Measurements from ENCODE around the gene ZFP14.

ZFP14 gene

GRCh38 chr19:36378625-36379509, at the start of gene ZFP14:
Gene ZFP14 (minus strand): TSS chr19:36379201. CDS start chr19:36367892, 11,309 bp downstream.
- DNase-seq, result peak; percentile 89 to 94

GRCh38 chr19:36423925-36424324, 44.9 kb upstream of the ZFP14 start:
- no peak for DNase-seq

GRCh38 chr19:36421749-36422481, 42.9 kb upstream of the ZFP14 start:
- DNase-seq, result no peak

GRCh38 chr19:36420961-36421748, 42.2 kb upstream of the ZFP14 start:
- DNase-seq, result no peak

- no peak for DNase-seq
These were observed 39.4 kb upstream of the ZFP14 start, which contains the start of gene ZFP82 for GRCh38 chr19:36418287-36419001. Gene ZFP82 (minus strand): TSS chr19:36418644. CDS start chr19:36409789, 8,855 bp downstream.

GRCh38 chr19:36417752-36418286, 38.8 kb upstream of the ZFP14 start:
- DNase-seq, result no peak

GRCh38 chr19:36409841-36410240, 30.8 kb upstream of the ZFP14 start:
- DNase-seq, result no peak

- no peak for DNase-seq
These were observed 29.1 kb upstream of the ZFP14 start for GRCh38 chr19:36408101-36408500.

GRCh38 chr19:36404498-36404897, 25.5 kb upstream of the ZFP14 start:
- no peak for DNase-seq

GRCh38 chr19:36401475-36401874, 22.5 kb upstream of the ZFP14 start:
- DNase-seq, result no peak

GRCh38 chr19:36398571-36398970, 19.6 kb upstream of the ZFP14 start:
- no peak for DNase-seq

- DNase-seq, result no peak
These were observed 14.1 kb upstream of the ZFP14 start for GRCh38 chr19:36392916-36393673.

- no peak for DNase-seq
These were observed 464 bp upstream of the ZFP14 start for GRCh38 chr19:36379510-36379819.

GRCh38 chr19:36377541-36378178, 1.3 kb downstream of the ZFP14 start:
- no peak for DNase-seq

GRCh38 chr19:36373638-36374156, 5.3 kb downstream of the ZFP14 start:
- no peak for DNase-seq

GRCh38 chr19:36371886-36372285, 7.1 kb downstream of the ZFP14 start:
- no peak for DNase-seq

GRCh38 chr19:36363845-36364244, 15.2 kb downstream of the ZFP14 start:
- no peak for DNase-seq

GRCh38 chr19:36340786-36341372, 38.1 kb downstream of the ZFP14 start:
- DNase-seq, result no peak

- DNase-seq, result no peak
These were observed 47.4 kb downstream of the ZFP14 start for GRCh38 chr19:36331353-36332228.

Data from SHP77 (cell line).